ENCODE data around the gene TUSC1.

- TF ChIP-seq CTCF (IDR thresholded peaks at IDR 0.05) = no peak
- TF ChIP-seq EP300 (IDR thresholded peaks at IDR 0.05) = no peak
- no peak for TF ChIP-seq POLR2A (IDR thresholded peaks at IDR 0.05)
- no peak for TF ChIP-seq POLR2AphosphoS5 (IDR thresholded peaks at IDR 0.05)
Observed at GRCh38 chr9:25678846-25679360, 659 bp upstream of the TUSC1 start.
